Prostate gland (tissue), 2 donors: ENCODE data around the gene ADAMTS14.

Source experiments
- CTCF ChIP-seq, 4 experiments: fragments of 200-600 bp in 2 of 4; fragments of 450-650 bp in 2 of 4; sonication (generic) in 2 of 4; IDR thresholded peaks; 1 replicate in 3 of 4; 2 replicates in 1 of 4; pipeline ENCODE4 v1.5.1; 2016 to 2019; ENCODE audit warnings: antibody characterized with exemption in 4 of 4, mild to moderate bottlenecking in 2 of 4, moderate library complexity in 2 of 4
- POLR2A ChIP-seq: fragments of 450-650 bp; IDR thresholded peaks from one replicate; pipeline ENCODE4 v1.6.1; 2016; ENCODE audit warnings: antibody characterized with exemption, mild to moderate bottlenecking
- POLR2AphosphoS5 ChIP-seq: sonication (generic); formaldehyde crosslinking; IDR thresholded peaks from one replicate; pipeline ENCODE4 v1.6.1; 2017; ENCODE audit warnings: antibody characterized with exemption

- TF ChIP-seq CTCF (IDR thresholded peaks at IDR 0.05) (no peak), POLR2A (no peak), POLR2AphosphoS5 (no peak)
Observed at GRCh38 chr10:70810967-70811366, 138.7 kb downstream of the ADAMTS14 start.
